Chondrocyte (in vitro differentiated cells): ENCODE measurements around the gene C12orf42. TPM values are rescaled to one million over a fixed set of nuclear protein-coding genes. Genes with fewer than 3 reads are reported as not detected.

Experiments used
- DNase-seq: peaks from one replicate; pipeline ENCODE4 v3.0.0; 2021; ENCODE audit warnings: mixed read lengths, low spot score
- H3K27ac Mint-ChIP-seq: one replicate; pipeline ENCODE4 v1.8.0; 2021; ENCODE audit warnings: mild to moderate bottlenecking, moderate library complexity, mixed read lengths; ENCODE audit not compliant: unreplicated experiment
- H3K27me3 Mint-ChIP-seq: 2 replicates; pipeline ENCODE4 v1.8.0; 2021; ENCODE audit warnings: low read depth, mixed read lengths
- H3K36me3 Mint-ChIP-seq: 2 replicates; pipeline ENCODE4 v1.8.0; 2021; ENCODE audit warnings: low read depth, mixed read lengths
- H3K4me1 Mint-ChIP-seq: 2 replicates; pipeline ENCODE4 v1.8.0; 2021; ENCODE audit warnings: low read depth, mild to moderate bottlenecking, mixed read lengths
- H3K4me3 Mint-ChIP-seq: one replicate; pipeline ENCODE4 v1.8.0; 2021; ENCODE audit warnings: mild to moderate bottlenecking, moderate library complexity, mixed read lengths; ENCODE audit not compliant: unreplicated experiment
- H3K9me3 Mint-ChIP-seq: 2 replicates; pipeline ENCODE4 v1.8.0; 2021; ENCODE audit warnings: low read depth, mixed read lengths
- total RNA-seq: library from RNA; stranded (reverse); gene quantifications from 3 replicates; pipeline ENCODE4 v1.2.1, GENCODE V29; 2021
- TF ChIP-seq, protein P1 (sequence below): fragments of 200-600 bp; sonication (generic); IDR thresholded peaks from 2 replicates; pipeline ENCODE4 v1.5.0; 2021; ENCODE audit warnings: antibody characterized with exemption, mild to moderate bottlenecking, moderate library complexity

The C12orf42 gene
- total RNA-seq, 1 donor from 2014 or later, result not detected

DNA sequence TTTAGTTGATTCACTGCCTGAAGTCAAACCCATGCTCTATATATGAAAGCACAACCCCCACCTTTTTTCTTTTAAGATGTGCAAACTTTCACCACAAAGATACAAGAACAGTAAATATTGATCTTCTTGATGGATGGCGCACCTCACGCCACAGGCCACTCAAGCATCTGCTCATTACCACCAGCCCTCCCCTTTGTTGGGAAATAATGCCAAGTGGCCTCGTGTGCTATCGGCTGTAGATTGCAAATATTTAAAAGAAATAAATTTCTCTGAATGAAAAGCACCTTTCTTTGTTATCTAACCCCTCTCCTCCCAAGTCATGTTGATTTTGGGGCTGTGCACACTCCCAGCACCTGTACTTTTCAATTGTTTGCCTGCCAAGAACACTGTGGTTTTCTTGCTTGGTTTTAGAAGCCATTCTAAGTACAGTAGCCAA, 122.7 kb downstream of the C12orf42 start:
- no peak for DNase-seq
- no peaks in the 10 kb centered on the region for H3K27me3 Mint-ChIP-seq

DNA sequence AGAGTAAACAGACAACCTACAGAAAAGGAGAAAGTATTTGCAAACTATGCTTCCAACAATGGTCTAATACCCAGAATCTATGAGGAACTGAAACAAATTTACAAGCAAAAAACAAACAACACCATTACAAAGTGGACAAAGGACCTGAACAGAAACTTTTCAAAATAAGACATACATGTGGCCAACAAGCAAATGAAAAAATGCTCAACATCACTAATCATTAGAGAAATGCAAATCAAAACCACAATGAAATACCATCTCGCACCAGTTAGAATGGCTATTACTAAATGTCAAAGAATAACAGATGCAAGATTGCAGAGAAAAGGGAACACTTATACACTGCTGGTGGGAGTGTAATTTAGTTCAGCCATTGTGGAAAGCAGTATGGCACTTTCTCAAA, 125.8 kb downstream of the C12orf42 start:
- DNase-seq, result no peak
- TF ChIP-seq, protein P1, sequence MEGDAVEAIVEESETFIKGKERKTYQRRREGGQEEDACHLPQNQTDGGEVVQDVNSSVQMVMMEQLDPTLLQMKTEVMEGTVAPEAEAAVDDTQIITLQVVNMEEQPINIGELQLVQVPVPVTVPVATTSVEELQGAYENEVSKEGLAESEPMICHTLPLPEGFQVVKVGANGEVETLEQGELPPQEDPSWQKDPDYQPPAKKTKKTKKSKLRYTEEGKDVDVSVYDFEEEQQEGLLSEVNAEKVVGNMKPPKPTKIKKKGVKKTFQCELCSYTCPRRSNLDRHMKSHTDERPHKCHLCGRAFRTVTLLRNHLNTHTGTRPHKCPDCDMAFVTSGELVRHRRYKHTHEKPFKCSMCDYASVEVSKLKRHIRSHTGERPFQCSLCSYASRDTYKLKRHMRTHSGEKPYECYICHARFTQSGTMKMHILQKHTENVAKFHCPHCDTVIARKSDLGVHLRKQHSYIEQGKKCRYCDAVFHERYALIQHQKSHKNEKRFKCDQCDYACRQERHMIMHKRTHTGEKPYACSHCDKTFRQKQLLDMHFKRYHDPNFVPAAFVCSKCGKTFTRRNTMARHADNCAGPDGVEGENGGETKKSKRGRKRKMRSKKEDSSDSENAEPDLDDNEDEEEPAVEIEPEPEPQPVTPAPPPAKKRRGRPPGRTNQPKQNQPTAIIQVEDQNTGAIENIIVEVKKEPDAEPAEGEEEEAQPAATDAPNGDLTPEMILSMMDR, result no peak
- peaks cover 2% of the 10 kb centered on the region for H3K27me3 Mint-ChIP-seq
- H3K4me3 Mint-ChIP-seq, result no peak overlapping the region
- no peaks in the 10 kb centered on the region for H3K36me3 Mint-ChIP-seq
- peaks cover 16% of the 10 kb centered on the region for H3K9me3 Mint-ChIP-seq
- no peak overlapping the region for H3K27ac Mint-ChIP-seq
- no peaks in the 10 kb centered on the region for H3K4me1 Mint-ChIP-seq

More for the DNA sequence above, 122.7 kb downstream of the C12orf42 start:
- no peak overlapping the region for H3K27ac Mint-ChIP-seq
- H3K4me1 Mint-ChIP-seq, result no peaks in the 10 kb centered on the region
- TF ChIP-seq, protein P1, result no peak
- H3K36me3 Mint-ChIP-seq, result no peaks in the 10 kb centered on the region
- peaks cover 3% of the 10 kb centered on the region for H3K9me3 Mint-ChIP-seq
- no peak overlapping the region for H3K4me3 Mint-ChIP-seq

DNA sequence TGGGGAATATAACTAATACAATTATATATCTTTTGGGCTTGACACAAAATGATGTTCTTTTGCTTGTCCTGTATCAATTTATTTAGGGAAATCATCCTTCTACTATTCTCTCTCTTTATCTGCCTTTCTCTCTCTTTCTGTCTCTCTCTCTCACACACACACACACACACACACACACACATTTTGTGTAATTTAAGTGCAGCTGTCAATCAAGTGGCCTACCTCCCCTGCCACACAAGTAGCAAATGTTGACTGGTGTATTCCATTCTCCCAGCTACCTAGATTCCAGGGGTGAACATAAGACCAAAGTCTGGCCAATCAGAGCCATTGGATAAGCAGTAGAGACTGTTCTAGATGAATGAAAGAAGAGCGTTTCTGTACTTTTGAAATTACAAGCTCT, 127.6 kb downstream of the C12orf42 start:
- H3K27me3 Mint-ChIP-seq, result peaks cover 2% of the 10 kb centered on the region
- H3K9me3 Mint-ChIP-seq, result peaks cover 23% of the 10 kb centered on the region
- H3K27ac Mint-ChIP-seq, result no peak overlapping the region
- H3K36me3 Mint-ChIP-seq, result no peaks in the 10 kb centered on the region
- no peak overlapping the region for H3K4me3 Mint-ChIP-seq
- TF ChIP-seq, protein P1, result no peak
- DNase-seq, result no peak
- H3K4me1 Mint-ChIP-seq, result no peaks in the 10 kb centered on the region

DNA sequence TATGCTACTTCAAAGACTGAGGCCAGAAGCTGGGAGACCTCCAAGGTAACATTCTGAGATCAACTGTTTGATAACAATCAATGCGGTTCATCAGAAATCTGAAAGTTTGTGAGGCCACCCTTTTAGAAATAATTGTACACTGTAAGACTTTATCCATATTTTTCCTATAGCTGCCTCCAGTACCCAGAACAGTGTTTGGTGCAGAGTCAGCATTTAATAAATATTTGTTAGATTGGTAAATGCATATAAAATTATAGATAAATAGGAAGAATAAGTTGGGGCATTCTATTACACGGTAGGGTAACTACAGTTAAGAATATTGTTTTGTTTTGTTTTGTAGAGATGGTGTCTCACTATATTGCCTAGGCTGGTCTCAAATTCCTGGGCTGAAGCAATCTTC, 141.4 kb downstream of the C12orf42 start:
- Mint-ChIP-seq H3K4me3 (no peak overlapping the region), H3K9me3 (peaks cover 6% of the 10 kb centered on the region), H3K4me1 (no peaks in the 10 kb centered on the region), H3K36me3 (no peaks in the 10 kb centered on the region), H3K27ac (no peak overlapping the region), H3K27me3 (no peaks in the 10 kb centered on the region)
- DNase-seq, result no peak
- TF ChIP-seq, protein P1, result no peak

DNA sequence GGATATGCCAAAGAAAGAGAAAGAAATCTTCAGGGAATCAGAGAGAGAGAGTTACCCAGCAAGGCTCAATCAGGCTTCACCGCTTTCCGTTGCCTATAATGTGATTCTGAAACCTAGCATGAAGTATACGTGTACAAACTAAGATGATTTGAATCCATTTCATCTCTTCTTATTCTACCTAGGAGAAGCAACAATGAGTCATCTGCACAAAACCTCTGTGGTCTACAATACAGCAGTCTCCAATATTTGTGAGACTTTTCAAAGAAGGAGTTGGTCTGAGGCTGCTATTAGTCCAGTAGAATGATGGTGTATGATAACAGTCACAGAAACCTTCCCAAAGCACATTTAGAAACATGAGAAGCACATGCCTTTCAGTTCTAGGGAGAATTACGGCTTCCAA, 141.9 kb downstream of the C12orf42 start:
- Mint-ChIP-seq H3K27ac (no peak overlapping the region), H3K4me3 (no peak overlapping the region), H3K4me1 (no peaks in the 10 kb centered on the region), H3K36me3 (no peaks in the 10 kb centered on the region), H3K9me3 (peaks cover 6% of the 10 kb centered on the region), H3K27me3 (no peaks in the 10 kb centered on the region)
- DNase-seq, result no peak
- TF ChIP-seq, protein P1, result no peak
